A549 (cell line): ENCODE results near the gene CEBPG.

Experiments used
- BHLHE40 ChIP-seq: IDR thresholded peaks from 2 replicates; pipeline ENCODE4 v1.6.1; 2012; ENCODE audit warnings: low read depth, low read length, inconsistent platforms
- CTCF ChIP-seq: fragments of >200 bp; sonication (Bioruptor Twin); formaldehyde crosslinking; IDR thresholded peaks from 3 replicates; pipeline ENCODE4 v1.5.1; 2016
- FOSL2 ChIP-seq, 2 experiments: fragments of 450-650 bp in 1 of 2; fragments of >200 bp in 1 of 2; sonication (Bioruptor Twin) in 1 of 2; formaldehyde crosslinking; IDR thresholded peaks; 2 replicates each; pipeline versions ENCODE4 v1.5.0 to v1.6.1; 2016 to 2020; ENCODE audit warnings: mild to moderate bottlenecking in 1 of 2, moderate library complexity in 1 of 2
- JUNB ChIP-seq: fragments of >200 bp; sonication (Bioruptor Twin); formaldehyde crosslinking; IDR thresholded peaks from 2 replicates; pipeline ENCODE4 v1.6.1; 2016
- POLR2A ChIP-seq: IDR thresholded peaks from 2 replicates; pipeline ENCODE4 v1.6.1; 2012; ENCODE audit warnings: mild to moderate bottlenecking, low read length
- RCOR1 ChIP-seq: fragments of 150-350 bp; IDR thresholded peaks from 2 replicates; pipeline ENCODE4 v1.6.1; 2014; ENCODE audit warnings: antibody characterized with exemption, low read length, low read depth

- TF ChIP-seq CTCF (no peak), JUNB (no peak), RCOR1 (no peak), BHLHE40 (no peak), FOSL2 (IDR thresholded peaks at IDR 0.05) (no peak), FOSL2 (CRISPR knock-in tag; IDR thresholded peaks at IDR 0.05) (no peak), POLR2A (no peak)
Observed at GRCh38 chr19:33419788-33420130, 46.2 kb downstream of the CEBPG start.
